ENCODE data around the gene GALNT14. TPM values are rescaled to one million over a fixed set of nuclear protein-coding genes. Genes with fewer than 3 reads are reported as not detected.

The GALNT14 gene
- total and polyA plus RNA-seq, 2 of the 8 experiments (the other 6 are each of a cell fraction or from before 2014, with no cell fraction given): 13.0 to 13.7 TPM

GRCh38 chr2:31097962-31098613, 40.2 kb downstream of the GALNT14 start:
- FAIRE-seq: no peak
- POLR2A ChIA-PET (ENCODE audit: partially characterized antibody): no interaction called here
- Histone ChIP-seq H3K27ac (ENCODE audit: low read depth, low read length) (no peak overlapping the region), H4K20me1 (replicated peaks in 1 of 2; ENCODE audit: control insufficient read depth in 1 of 2, insufficient read depth in 2 of 2, low read length in 2 of 2) (peaks cover 0 to 1% of the 10 kb centered on the region in 2 experiments), H2BK15ac (ENCODE audit: low read length) (no peak overlapping the region), H3K4me1 (replicated peaks in 1 of 4; ENCODE audit: control insufficient read depth in 3 of 4, insufficient read depth in 4 of 4, low read length in 3 of 4) (no peaks in the 10 kb centered on the region), H3K56ac (replicated peaks; ENCODE audit: insufficient read length, low read depth, low read length) (no peak overlapping the region), H3K4me3 (ENCODE audit: extremely low read depth in 1 of 4, insufficient read depth in 2 of 4, low read depth in 3 of 4, low read length in 4 of 4) (no peak overlapping the region), H3K18ac (ENCODE audit: extremely low read depth, low read length) (no peak overlapping the region), H3K9me3 (ENCODE audit: insufficient read depth in 2 of 2, low read depth in 1 of 2, low read length in 1 of 2) (no peaks in the 10 kb centered on the region; a peak in 1 of 4 replicates), H3K79me2 (ENCODE audit: control insufficient read depth in 1 of 2, insufficient read depth in 2 of 2, low read length in 2 of 2) (no peaks in the 10 kb centered on the region), H3K79me1 (ENCODE audit: low read depth, low read length) (no peaks in the 10 kb centered on the region), H2BK12ac (ENCODE audit: low read depth, low read length) (no peak overlapping the region), H4K8ac (ENCODE audit: extremely low read depth, insufficient read depth, low read length) (no peak overlapping the region), H3K4ac (replicated peaks; ENCODE audit: insufficient read length, low read depth, low read length) (no peak overlapping the region), H3K4me2 (ENCODE audit: insufficient read depth in 1 of 2, low read depth in 2 of 2, low read length in 2 of 2) (no peak overlapping the region), H2BK20ac (ENCODE audit: low read length) (no peak overlapping the region), H3K9ac (replicated peaks in 1 of 4; ENCODE audit: extremely low read depth in 1 of 4, low read depth in 3 of 4, low read length in 3 of 4) (no peak overlapping the region), H3K27me3 (replicated peaks in 1 of 4; ENCODE audit: control insufficient read depth in 3 of 4, extremely low read depth in 1 of 4, insufficient read depth in 3 of 4, low read length in 3 of 4) (no peaks in the 10 kb centered on the region), H2AFZ (ENCODE audit: low read length) (no peak overlapping the region), H3K23me2 (ENCODE audit: low read depth, low read length) (no peaks in the 10 kb centered on the region), H2AK5ac (ENCODE audit: low read depth, low read length) (no peak overlapping the region), H2BK120ac (replicated peaks; ENCODE audit: low read depth, low read length) (no peak overlapping the region), H3K36me3 (ENCODE audit: control insufficient read depth in 2 of 4, insufficient read depth in 4 of 4, low read length in 3 of 4) (no peaks in the 10 kb centered on the region), H2BK5ac (ENCODE audit: low read depth, low read length) (no peak overlapping the region), H4K5ac (ENCODE audit: insufficient read length, low read depth, low read length) (no peak overlapping the region), H4K91ac (replicated peaks; ENCODE audit: insufficient read length, low read length) (no peak overlapping the region), H3K23ac (ENCODE audit: insufficient read length) (no peak overlapping the region), H3K14ac (ENCODE audit: insufficient read length) (no peak overlapping the region)
- 58% methylated on average over 2 of the region's 2 CpGs; no CpG with 5 or more reads in 1 of the 2 experiments for WGBS, 2 experiments (ENCODE audit: extremely low coverage in 1 of 2, insufficient coverage in 1 of 2, insufficient read length in 1 of 2, insufficient replicate concordance in 2 of 2, low coverage in 1 of 2, low lambda C conversion rate in 2 of 2, missing lambda C conversion rate in 1 of 2)
- DNase-seq (ENCODE audit: low read depth in 1 of 2, low spot score in 2 of 2): no peak
- TF ChIP-seq CEBPB (IDR thresholded peaks at IDR 0.05; ENCODE audit: low read depth, low read length) (no peak), TAF7 (optimal IDR thresholded peaks at IDR 0.05; ENCODE audit: borderline replicate concordance, low read depth, low read length) (no peak), TCF12 (IDR thresholded peaks at IDR 0.05; ENCODE audit: low read depth, low read length) (no peak), MAFK (IDR thresholded peaks at IDR 0.05; ENCODE audit: low read depth, low read length) (peak; percentile 58)
- CTCF ChIA-PET (ENCODE audit: partially characterized antibody): no interaction called here

All from H1 (cell line).